ENCODE measurements around the gene SLC24A3.

The SLC24A3 gene

GRCh38 chr20:19600042-19600441 lies 387.6 kb downstream of the SLC24A3 start:
- no peak overlapping the region for H3K4me3 ChIP-seq (replicated peaks in 1 of 2; ENCODE audit: low read depth in 2 of 2, low read length in 2 of 2)
- no peak for DNase-seq (ENCODE audit: low read depth in 2 of 2)
- TF ChIP-seq, protein P1, sequence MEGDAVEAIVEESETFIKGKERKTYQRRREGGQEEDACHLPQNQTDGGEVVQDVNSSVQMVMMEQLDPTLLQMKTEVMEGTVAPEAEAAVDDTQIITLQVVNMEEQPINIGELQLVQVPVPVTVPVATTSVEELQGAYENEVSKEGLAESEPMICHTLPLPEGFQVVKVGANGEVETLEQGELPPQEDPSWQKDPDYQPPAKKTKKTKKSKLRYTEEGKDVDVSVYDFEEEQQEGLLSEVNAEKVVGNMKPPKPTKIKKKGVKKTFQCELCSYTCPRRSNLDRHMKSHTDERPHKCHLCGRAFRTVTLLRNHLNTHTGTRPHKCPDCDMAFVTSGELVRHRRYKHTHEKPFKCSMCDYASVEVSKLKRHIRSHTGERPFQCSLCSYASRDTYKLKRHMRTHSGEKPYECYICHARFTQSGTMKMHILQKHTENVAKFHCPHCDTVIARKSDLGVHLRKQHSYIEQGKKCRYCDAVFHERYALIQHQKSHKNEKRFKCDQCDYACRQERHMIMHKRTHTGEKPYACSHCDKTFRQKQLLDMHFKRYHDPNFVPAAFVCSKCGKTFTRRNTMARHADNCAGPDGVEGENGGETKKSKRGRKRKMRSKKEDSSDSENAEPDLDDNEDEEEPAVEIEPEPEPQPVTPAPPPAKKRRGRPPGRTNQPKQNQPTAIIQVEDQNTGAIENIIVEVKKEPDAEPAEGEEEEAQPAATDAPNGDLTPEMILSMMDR (IDR thresholded peaks at IDR 0.05; ENCODE audit: low read depth, low read length): no peak

DNA sequence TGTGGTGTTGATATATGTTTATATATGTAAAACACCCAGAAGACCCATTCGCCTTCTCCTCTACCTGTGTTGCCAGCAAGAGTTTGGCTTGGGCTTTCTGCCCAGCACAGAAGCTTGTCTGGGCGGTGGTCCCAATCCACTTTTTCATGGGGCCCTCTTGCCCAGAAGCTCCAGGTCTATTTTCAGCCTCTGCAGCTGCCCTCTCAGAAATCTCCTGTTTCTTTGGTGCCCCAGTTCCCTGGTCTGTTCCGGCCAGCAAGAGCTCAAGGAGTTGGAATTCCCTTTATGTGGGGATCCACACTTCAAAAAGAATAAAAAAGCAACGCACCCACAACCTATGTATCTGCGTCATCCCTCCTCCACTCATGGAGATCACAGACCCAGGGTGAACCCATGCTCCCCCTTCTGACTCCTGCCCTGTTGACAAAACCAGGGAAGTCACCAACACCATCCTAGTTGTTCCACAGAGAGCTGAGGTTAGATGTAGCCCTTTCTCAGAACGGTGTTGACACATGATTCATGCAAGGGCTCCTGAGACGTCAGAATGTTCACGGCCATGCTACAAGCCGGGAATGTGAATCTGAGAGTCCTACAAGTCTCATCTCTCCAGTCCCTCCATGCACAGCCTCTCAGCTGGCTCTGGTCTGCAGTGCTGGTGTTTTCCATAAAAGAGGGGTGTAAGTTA lies 388.8 kb downstream of the SLC24A3 start:
- no peak for DNase-seq (ENCODE audit: low read depth in 2 of 2)
- TF ChIP-seq, protein P1 (IDR thresholded peaks at IDR 0.05; ENCODE audit: low read depth, low read length): no peak
- H3K4me3 ChIP-seq (replicated peaks in 1 of 2; ENCODE audit: low read depth in 2 of 2, low read length in 2 of 2): no peak overlapping the region

DNA sequence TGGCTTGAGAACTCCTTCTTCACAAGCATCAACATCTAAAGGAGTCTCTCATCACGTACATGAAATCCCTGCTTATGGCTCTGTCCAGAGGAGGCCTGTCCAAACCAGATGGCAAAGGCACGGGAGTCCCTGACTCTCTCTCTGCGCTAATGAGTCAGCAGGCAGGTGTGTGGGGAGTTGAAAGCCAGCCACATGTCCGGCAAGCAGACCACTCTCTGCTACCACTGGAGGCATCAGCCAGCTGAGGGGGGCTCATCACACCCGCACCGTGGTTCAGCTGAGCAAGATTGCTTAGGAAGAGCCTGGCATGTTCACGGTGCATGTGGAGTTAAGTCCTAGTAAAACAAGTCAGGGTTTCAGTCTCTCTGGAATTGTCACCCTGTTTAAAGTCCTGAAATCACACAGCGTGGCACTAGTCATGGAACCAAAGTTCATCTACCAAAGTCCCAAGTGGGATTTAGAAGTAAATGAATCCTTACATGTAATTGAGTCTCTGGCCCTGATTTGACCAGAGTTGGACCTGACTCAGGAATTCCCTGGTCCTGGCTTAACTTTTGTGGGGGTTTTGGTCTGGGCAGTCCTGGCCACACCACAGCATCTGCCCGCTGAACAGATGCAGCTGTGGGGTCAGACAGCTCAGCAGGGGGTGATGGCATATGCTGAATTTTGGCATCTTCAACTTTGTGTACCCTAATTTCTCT lies 390.4 kb downstream of the SLC24A3 start:
- DNase-seq (ENCODE audit: low read depth in 2 of 2): no peak
- no peak overlapping the region for H3K4me3 ChIP-seq (replicated peaks in 1 of 2; ENCODE audit: low read depth in 2 of 2, low read length in 2 of 2)
- TF ChIP-seq, protein P1 (IDR thresholded peaks at IDR 0.05; ENCODE audit: low read depth, low read length): no peak

- no peak overlapping the region for H3K4me3 ChIP-seq (replicated peaks in 1 of 2; ENCODE audit: low read depth in 2 of 2, low read length in 2 of 2)
- TF ChIP-seq, protein P1 (IDR thresholded peaks at IDR 0.05; ENCODE audit: low read depth, low read length): no peak
- DNase-seq (ENCODE audit: low read depth in 2 of 2): no peak
Measured at GRCh38 chr20:19603376-19603750, 390.9 kb downstream of the SLC24A3 start.

GRCh38 chr20:19605786-19606485 lies 393.5 kb downstream of the SLC24A3 start:
- H3K4me3 ChIP-seq (replicated peaks in 1 of 2; ENCODE audit: low read depth in 2 of 2, low read length in 2 of 2): no peak overlapping the region
- no peak for DNase-seq (ENCODE audit: low read depth in 2 of 2)
- TF ChIP-seq, protein P1 (IDR thresholded peaks at IDR 0.05; ENCODE audit: low read depth, low read length): no peak

DNA sequence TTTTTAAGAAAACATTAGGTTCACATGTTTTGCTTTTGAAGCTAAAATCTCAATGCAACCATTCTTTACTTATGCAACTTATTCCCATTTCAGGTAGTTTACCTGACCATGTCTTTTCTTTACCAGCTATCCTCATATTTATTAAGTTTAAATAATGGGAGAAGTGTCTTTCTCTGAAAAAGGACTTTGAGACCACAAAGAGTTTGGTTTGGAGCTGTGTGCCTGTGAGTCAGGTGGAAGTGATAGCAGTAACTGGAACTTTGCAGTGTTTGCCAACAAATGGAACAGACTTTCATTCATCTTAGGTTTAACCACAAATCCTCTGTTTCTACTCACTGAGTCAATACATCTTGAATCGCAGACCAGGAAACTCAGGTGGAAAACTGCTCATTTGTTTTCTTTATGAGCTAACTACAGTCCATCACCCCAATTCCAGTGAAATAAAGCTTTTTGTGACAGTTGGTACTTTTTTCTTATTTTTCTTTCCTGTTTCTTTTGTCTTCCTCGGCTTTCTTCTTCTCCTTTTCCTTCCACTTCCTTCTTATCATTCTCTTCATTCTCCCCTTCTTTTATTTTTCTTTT lies 397.3 kb downstream of the SLC24A3 start:
- no peak overlapping the region for H3K4me3 ChIP-seq (replicated peaks in 1 of 2; ENCODE audit: low read depth in 2 of 2, low read length in 2 of 2)
- DNase-seq (ENCODE audit: low read depth in 2 of 2): no peak
- TF ChIP-seq, protein P1 (IDR thresholded peaks at IDR 0.05; ENCODE audit: low read depth, low read length): no peak

Measured in cardiac fibroblast (primary cell).